CD4-positive, alpha-beta memory T cell (primary cell): ENCODE results near the gene NCOA5. TPM values are rescaled to one million over a fixed set of nuclear protein-coding genes. Genes with fewer than 3 reads are reported as not detected.

Experiments used
- CTCF ChIA-PET: fragments of 350-600 bp; sonication (Branson Sonifier 250); formaldehyde crosslinking; loops from one replicate; lab custom pipeline; 2021; ENCODE audit warnings: inconsistent platforms; ENCODE audit not compliant: partially characterized antibody; lab: Charles Lee
- POLR2A ChIA-PET: fragments of 350-600 bp; sonication (Branson Sonifier 250); formaldehyde crosslinking; loops from one replicate; lab custom pipeline; 2021; ENCODE audit not compliant: partially characterized antibody; lab: Charles Lee
- DNase-seq, 5 donors: peaks; one replicate each; pipeline versions ENCODE4 v3.0.0 to v3.0.0-alpha.2; 2020 to 2022; ENCODE audit warnings: mixed read lengths in 1 of 5
- H3K27ac ChIP-seq: one replicate; pipeline ENCODE4 v1.7.0; 2013; ENCODE audit warnings: low read depth, low read length
- H3K27me3 ChIP-seq: 2 replicates; pipeline ENCODE4 v1.7.0; 2013; ENCODE audit warnings: mild to moderate bottlenecking, low read length, moderate library complexity; ENCODE audit not compliant: insufficient read depth
- H3K36me3 ChIP-seq: 2 replicates; pipeline ENCODE4 v1.7.0; 2013; ENCODE audit warnings: mild to moderate bottlenecking, low read length, moderate library complexity; ENCODE audit not compliant: insufficient read depth
- H3K4me1 ChIP-seq: 2 replicates; pipeline ENCODE4 v1.7.0; 2013; ENCODE audit warnings: mild to moderate bottlenecking, low read length, moderate library complexity; ENCODE audit not compliant: insufficient read depth
- H3K4me3 ChIP-seq, 2 donors: one replicate each; pipeline ENCODE4 v1.7.0; 2013; ENCODE audit warnings: low read length in 2 of 2, mild to moderate bottlenecking in 1 of 2
- H3K9me3 ChIP-seq, 2 donors: one replicate each; pipeline ENCODE4 v1.7.0; 2013; ENCODE audit warnings: low read length in 2 of 2, control low read depth in 1 of 2; ENCODE audit not compliant: control insufficient read depth in 1 of 2
- H3K27ac Mint-ChIP-seq, 7 donors: one replicate each; pipeline ENCODE4 v1.8.0; 2020 to 2021; ENCODE audit warnings: mixed read lengths in 7 of 7, mild to moderate bottlenecking in 6 of 7, inconsistent platforms in 3 of 7, moderate library complexity in 3 of 7
- H3K27me3 Mint-ChIP-seq, 2 donors: one replicate each; pipeline ENCODE4 v1.8.0; 2020 to 2021; ENCODE audit warnings: mixed read lengths in 2 of 2
- H3K36me3 Mint-ChIP-seq, 2 donors: one replicate each; pipeline ENCODE4 v1.8.0; 2020 to 2021; ENCODE audit warnings: mixed read lengths in 2 of 2, inconsistent platforms in 1 of 2, mild to moderate bottlenecking in 1 of 2
- H3K4me1 Mint-ChIP-seq, 4 donors: one replicate each; pipeline ENCODE4 v1.8.0; 2020 to 2021; ENCODE audit warnings: mixed read lengths in 4 of 4, mild to moderate bottlenecking in 1 of 4
- H3K4me3 Mint-ChIP-seq, 8 donors: one replicate each; pipeline ENCODE4 v1.8.0; 2020 to 2021; ENCODE audit warnings: mixed read lengths in 8 of 8, mild to moderate bottlenecking in 7 of 8, moderate library complexity in 6 of 8, inconsistent platforms in 3 of 8
- H3K9me3 Mint-ChIP-seq, 8 donors: one replicate each; pipeline ENCODE4 v1.8.0; 2020 to 2021; ENCODE audit warnings: mixed read lengths in 8 of 8, mild to moderate bottlenecking in 5 of 8, inconsistent platforms in 3 of 8, moderate library complexity in 1 of 8
- intact Hi-C: fragments of 100-400 bp; cut with micrococcal nuclease; formaldehyde crosslinking; loops from one replicate; pipeline ENCODE4 v1.15.1; 2023
- polyA plus RNA-seq, 2 donors: library from polyadenylated mRNA; unstranded; fragments of 300-500 nt; fragmentation: Illumina TruSeq; gene quantifications; one replicate each; pipeline ENCODE4 v1.2.3, GENCODE V29; 2021
- total RNA-seq, 2 experiments: library from RNA; stranded (reverse); gene quantifications; one replicate each; pipeline ENCODE4 v1.2.3, GENCODE V29; 2021

The NCOA5 gene
- total and polyA plus RNA-seq, 4 experiments from 2014 or later = 12.8 to 47.2 (median 38.6) TPM

DNA sequence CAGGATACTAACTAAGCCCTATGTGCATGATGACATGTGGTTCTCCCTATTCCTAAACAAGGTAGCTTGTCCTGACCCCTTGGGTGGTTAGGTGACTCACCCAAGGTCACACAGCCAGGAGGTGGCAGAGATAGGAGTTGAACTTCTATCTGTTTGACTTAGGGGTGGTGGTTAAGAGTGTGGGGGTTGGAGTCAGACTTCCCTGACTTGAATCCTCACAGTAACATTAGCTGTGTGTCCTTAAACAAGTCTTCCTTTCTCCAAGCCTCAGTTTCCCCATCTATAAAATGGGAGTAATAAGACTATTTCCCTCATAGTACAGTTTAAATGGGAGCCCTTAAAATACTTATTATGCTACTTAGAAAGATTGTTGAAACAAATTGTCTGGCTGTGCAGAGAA lies 38.9 kb downstream of the NCOA5 start:
- Mint-ChIP-seq H3K9me3 (peaks cover 0 to 2% (median 0%) of the 10 kb centered on the region in 8 donors), H3K27ac (no peak overlapping the region), H3K4me3 (no peak overlapping the region), H3K36me3 (no peaks in the 10 kb centered on the region), H3K27me3 (peaks cover 17 to 18% of the 10 kb centered on the region in 2 donors), H3K4me1 (peaks cover 0 to 9% (median 2%) of the 10 kb centered on the region in 4 donors)
- Histone ChIP-seq H3K36me3 (no peaks in the 10 kb centered on the region), H3K9me3 (no peaks in the 10 kb centered on the region), H3K4me1 (no peaks in the 10 kb centered on the region), H3K4me3 (no peak overlapping the region), H3K27me3 (peaks cover 4% of the 10 kb centered on the region), H3K27ac (no peak overlapping the region)
- CTCF ChIA-PET = no interaction called here
- POLR2A ChIA-PET = no interaction called here
- DNase-seq = no peak
- intact Hi-C loops = no loop called here

DNA sequence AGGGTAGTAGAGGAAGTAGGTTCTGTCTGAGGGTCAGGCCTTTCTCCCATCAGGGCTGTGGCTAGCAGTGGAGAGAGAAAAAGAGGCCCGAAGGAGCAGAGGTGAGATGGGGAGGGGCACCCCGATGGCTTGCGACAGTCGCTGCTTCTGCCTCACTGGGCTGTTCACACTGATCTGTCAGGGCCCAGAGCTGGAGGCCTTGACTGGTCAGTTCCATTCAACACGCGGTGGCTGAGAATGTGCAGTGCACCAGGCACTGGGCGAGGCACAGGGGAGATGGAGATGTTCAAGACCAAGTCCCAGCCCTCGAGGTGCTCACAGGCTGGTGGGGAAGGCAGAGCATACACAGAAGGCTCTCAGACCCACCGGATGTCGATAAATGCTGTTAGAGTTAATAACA lies 39.3 kb downstream of the NCOA5 start:
- Histone ChIP-seq H3K4me3 (no peak overlapping the region), H3K27ac (no peak overlapping the region), H3K9me3 (no peaks in the 10 kb centered on the region), H3K36me3 (no peaks in the 10 kb centered on the region), H3K27me3 (peaks cover 4% of the 10 kb centered on the region), H3K4me1 (no peaks in the 10 kb centered on the region)
- intact Hi-C loops = no loop called here
- peaks cover 0 to 2% (median 0%) of the 10 kb centered on the region in 8 donors for H3K9me3 Mint-ChIP-seq
- H3K4me3 Mint-ChIP-seq = no peak overlapping the region
- no peak overlapping the region for H3K27ac Mint-ChIP-seq
- no peak for DNase-seq
- peaks cover 0 to 5% (median 2%) of the 10 kb centered on the region in 4 donors for H3K4me1 Mint-ChIP-seq
- no peaks in the 10 kb centered on the region for H3K36me3 Mint-ChIP-seq
- H3K27me3 Mint-ChIP-seq = peaks cover 18 to 20% of the 10 kb centered on the region in 2 donors
- ChIA-PET POLR2A (no interaction called here), CTCF (no interaction called here)

DNA sequence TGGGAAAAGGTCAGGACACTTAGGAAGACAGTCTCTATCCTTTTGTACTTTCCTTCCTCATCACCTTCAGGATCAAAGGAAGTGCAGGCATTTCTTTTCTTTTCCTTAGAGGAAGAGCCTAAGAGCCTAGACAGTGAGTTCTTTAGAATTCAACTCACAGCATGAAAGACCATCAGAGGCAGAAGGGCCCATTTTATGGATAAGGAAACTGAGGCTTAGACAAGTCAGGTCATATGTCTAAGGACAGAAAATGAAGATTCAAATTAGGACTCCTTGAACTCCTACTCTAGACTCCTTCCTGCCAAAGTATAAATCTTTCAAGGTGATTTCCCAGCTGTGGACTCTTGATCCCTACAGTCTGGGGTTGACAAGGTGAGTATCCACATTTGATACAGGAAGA lies 39.9 kb downstream of the NCOA5 start:
- Histone ChIP-seq H3K9me3 (no peaks in the 10 kb centered on the region), H3K4me3 (no peak overlapping the region), H3K27me3 (peaks cover 4% of the 10 kb centered on the region), H3K27ac (no peak overlapping the region), H3K36me3 (no peaks in the 10 kb centered on the region), H3K4me1 (no peaks in the 10 kb centered on the region)
- DNase-seq = no peak
- Mint-ChIP-seq H3K27me3 (peaks cover 18 to 20% of the 10 kb centered on the region in 2 donors), H3K27ac (no peak overlapping the region), H3K4me3 (no peak overlapping the region), H3K4me1 (no peaks in the 10 kb centered on the region), H3K9me3 (peaks cover 0 to 2% (median 0%) of the 10 kb centered on the region in 8 donors), H3K36me3 (no peaks in the 10 kb centered on the region)
- intact Hi-C loops = no loop called here
- ChIA-PET POLR2A (no interaction called here), CTCF (interaction anchor here (0.6 kb wide), 1 partner anchor 171 kb away, joined by 3 read pairs; no protein-coding TSS in a partner anchor)

DNA sequence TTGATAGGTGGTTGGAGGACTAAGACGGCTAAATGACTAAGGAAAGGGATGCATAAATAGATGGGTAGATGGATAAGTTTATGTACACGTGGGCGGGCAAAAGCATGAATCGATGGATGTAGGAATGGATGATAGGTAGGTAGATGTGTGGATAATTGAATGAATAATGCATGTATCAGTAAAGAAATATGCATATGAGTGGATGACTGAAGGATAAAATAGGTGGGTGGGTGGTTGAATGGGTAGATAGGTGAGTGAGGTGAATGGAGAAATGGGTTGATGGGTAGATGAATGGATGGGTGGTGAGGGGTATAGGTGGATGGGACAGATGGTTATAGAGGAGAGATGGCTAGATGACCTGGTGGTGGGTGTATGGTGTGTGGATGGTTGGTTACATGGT lies 40.6 kb downstream of the NCOA5 start:
- Mint-ChIP-seq H3K9me3 (peaks cover 0 to 2% (median 0%) of the 10 kb centered on the region in 8 donors), H3K4me1 (no peaks in the 10 kb centered on the region), H3K27ac (no peak overlapping the region), H3K36me3 (no peaks in the 10 kb centered on the region), H3K27me3 (peaks cover 20 to 24% of the 10 kb centered on the region in 2 donors), H3K4me3 (no peak overlapping the region)
- no peaks in the 10 kb centered on the region for H3K4me1 ChIP-seq
- H3K9me3 ChIP-seq = no peaks in the 10 kb centered on the region
- H3K36me3 ChIP-seq = no peaks in the 10 kb centered on the region
- ChIA-PET POLR2A (no interaction called here), CTCF (no interaction called here)
- DNase-seq = no peak
- H3K27ac ChIP-seq = no peak overlapping the region
- H3K4me3 ChIP-seq = no peak overlapping the region
- intact Hi-C loops = no loop called here
- H3K27me3 ChIP-seq = peaks cover 4% of the 10 kb centered on the region

DNA sequence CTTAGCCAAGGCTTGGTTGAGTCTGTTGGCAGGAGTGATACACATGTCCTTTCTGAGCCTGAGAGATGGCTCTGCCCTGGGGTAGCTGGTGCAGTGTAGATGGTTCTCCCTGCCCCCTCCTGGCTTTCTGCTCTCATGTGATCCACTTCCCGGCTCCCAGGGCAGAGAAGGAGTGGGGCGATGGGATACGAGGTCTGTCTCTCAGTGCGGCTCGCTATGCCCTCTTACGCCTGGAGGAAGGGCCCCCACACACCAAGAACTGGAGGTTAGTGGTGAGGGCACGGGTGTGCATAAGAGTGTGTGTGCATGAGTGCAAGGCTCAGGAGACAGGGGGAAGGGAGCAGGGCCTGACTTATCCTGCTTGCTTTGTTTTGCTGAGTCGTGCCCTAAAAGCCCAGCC lies 41.9 kb downstream of the NCOA5 start:
- H3K27me3 Mint-ChIP-seq = peaks cover 31 to 33% of the 10 kb centered on the region in 2 donors
- no peaks in the 10 kb centered on the region for H3K9me3 ChIP-seq
- DNase-seq = no peak
- no peak overlapping the region for H3K4me3 Mint-ChIP-seq
- H3K27me3 ChIP-seq = peaks cover 4% of the 10 kb centered on the region
- POLR2A ChIA-PET = no interaction called here
- no peaks in the 10 kb centered on the region for H3K36me3 Mint-ChIP-seq
- intact Hi-C loops = no loop called here
- no peaks in the 10 kb centered on the region for H3K4me1 Mint-ChIP-seq
- no peaks in the 10 kb centered on the region for H3K36me3 ChIP-seq
- H3K9me3 Mint-ChIP-seq = peaks cover 0 to 5% (median 0%) of the 10 kb centered on the region in 8 donors
- H3K27ac Mint-ChIP-seq = no peak overlapping the region
- no peak overlapping the region for H3K4me3 ChIP-seq
- no peak overlapping the region for H3K27ac ChIP-seq
- H3K4me1 ChIP-seq = no peaks in the 10 kb centered on the region
- CTCF ChIA-PET = no interaction called here

DNA sequence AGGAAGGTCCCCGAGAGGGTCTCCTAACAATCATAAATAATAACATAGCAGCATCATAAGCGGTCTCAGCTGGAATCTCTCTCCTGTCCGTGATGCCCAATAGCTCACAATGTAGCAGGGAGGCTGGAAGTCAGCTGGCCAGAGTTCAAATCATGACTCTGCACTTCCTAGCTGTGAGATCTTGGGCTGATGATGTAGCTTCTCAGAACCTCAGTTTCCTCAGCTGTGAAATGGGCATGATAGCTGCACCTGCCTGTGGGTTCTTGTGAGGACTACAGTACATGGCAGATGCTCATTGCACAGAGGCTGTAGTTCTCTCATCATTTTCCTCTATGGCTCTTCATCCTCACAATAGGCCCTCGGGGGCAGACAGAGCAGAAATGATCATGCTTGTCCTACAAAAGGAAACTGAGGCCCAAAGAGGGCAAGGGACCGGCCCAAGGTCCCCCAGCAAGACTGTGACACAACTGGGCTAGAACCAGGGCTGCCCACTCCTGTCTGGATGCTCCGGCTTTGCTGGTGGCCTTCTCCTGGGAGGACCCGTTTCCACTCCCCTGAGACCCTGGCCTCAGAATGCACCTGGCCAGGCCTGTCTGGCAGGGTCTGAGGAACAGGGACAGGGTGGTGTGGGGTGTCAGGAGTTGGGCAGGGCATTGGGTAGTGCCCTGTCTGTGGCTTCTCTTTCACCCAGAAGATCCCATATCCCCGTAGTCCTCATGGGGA lies 43.0 kb downstream of the NCOA5 start:
- POLR2A ChIA-PET = no interaction called here
- intact Hi-C loops = no loop called here
- no peaks in the 10 kb centered on the region for H3K36me3 ChIP-seq
- no peak overlapping the region for H3K4me3 ChIP-seq
- H3K9me3 ChIP-seq = no peaks in the 10 kb centered on the region
- no peaks in the 10 kb centered on the region for H3K4me1 ChIP-seq
- Mint-ChIP-seq H3K27me3 (peaks cover 40 to 42% of the 10 kb centered on the region in 2 donors), H3K4me3 (no peak overlapping the region), H3K9me3 (peaks cover 0 to 5% (median 0%) of the 10 kb centered on the region in 8 donors), H3K36me3 (no peaks in the 10 kb centered on the region), H3K27ac (no peak overlapping the region), H3K4me1 (no peaks in the 10 kb centered on the region)
- H3K27ac ChIP-seq = no peak overlapping the region
- CTCF ChIA-PET = no interaction called here
- H3K27me3 ChIP-seq = peaks cover 4% of the 10 kb centered on the region
- DNase-seq = no peak

DNA sequence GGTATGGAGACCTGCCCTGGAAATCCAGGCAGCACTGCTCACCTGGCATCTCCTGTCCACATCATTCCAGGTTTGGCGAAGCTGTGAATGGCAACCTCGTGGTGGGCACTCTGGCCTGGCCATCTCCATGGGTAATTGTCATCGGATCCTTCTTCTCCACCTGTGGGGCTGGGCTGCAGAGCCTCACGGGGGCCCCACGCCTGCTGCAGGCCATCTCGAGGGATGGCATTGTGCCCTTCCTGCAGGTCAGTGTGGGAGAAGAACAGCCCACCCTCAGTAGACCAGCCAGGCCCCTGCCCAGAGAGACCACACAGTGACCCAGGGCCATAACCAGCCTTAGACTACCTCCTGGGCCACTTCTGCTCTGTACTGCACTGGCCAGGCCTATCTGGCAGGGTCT lies 44.9 kb downstream of the NCOA5 start:
- no peak overlapping the region for H3K4me3 ChIP-seq
- no peaks in the 10 kb centered on the region for H3K9me3 ChIP-seq
- Mint-ChIP-seq H3K27ac (no peak overlapping the region), H3K27me3 (peaks cover 50 to 58% of the 10 kb centered on the region in 2 donors), H3K4me1 (no peaks in the 10 kb centered on the region), H3K9me3 (peaks cover 0 to 8% (median under 1%) of the 10 kb centered on the region in 8 donors), H3K36me3 (no peaks in the 10 kb centered on the region), H3K4me3 (no peak overlapping the region)
- intact Hi-C loops = no loop called here
- no peak for DNase-seq
- H3K4me1 ChIP-seq = no peaks in the 10 kb centered on the region
- no peaks in the 10 kb centered on the region for H3K36me3 ChIP-seq
- ChIA-PET CTCF (no interaction called here), POLR2A (no interaction called here)
- H3K27ac ChIP-seq = no peak overlapping the region
- H3K27me3 ChIP-seq = peaks cover 4% of the 10 kb centered on the region
